GM19372 (cell line): Measurements from ENCODE around the gene MTA1.

Experiments used
- ATAC-seq: cut with Tn5 transposase; IDR thresholded peaks from one replicate; pipeline ENCODE4 v1.9.1; 2021; ENCODE audit warnings: mild to moderate bottlenecking, low read depth, moderate library complexity; ENCODE audit not compliant: unreplicated experiment

Gene MTA1

DNA sequence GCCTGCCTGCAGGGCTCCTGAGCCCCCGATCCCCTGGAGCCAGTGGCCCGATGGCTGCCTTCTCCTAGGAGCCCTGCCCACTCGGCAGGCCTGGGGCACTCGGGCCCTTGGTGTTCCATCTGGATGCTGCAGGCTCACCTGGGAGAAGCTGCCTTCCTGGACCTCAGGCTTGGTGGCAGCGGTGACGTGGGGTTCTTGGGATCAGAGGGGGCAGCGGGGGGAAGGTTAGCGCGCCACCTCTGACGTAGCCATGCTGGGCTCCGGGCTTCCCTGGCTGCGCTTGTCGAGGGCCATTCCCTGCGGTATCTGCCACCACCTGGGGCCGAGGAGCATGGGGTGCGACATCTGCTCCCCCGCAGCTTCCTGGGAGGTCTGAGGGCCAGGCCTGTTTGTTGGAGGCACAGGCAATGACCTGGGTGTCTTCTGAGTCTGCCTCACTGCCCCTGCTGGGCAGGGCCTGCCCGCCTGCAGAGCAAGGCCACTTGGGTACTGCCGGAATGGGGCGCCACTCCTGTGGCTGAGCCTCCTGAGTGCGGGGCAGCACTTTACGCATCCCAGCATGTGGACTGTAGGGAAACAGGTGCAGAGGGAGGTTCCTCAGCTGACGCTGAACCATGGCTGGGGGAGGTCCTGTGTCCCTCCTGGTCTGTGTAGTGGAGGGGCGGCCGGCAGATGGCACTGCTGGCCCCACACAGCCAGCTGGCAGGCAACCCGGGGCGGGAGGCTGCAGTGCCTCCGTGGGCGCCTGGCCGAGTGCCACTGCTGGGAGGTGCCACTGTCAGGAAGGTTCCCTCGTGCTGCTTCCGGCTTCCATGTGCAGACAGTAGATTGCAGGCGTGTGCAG lies 20.3 kb downstream of the MTA1 start:
- no peak for ATAC-seq

DNA sequence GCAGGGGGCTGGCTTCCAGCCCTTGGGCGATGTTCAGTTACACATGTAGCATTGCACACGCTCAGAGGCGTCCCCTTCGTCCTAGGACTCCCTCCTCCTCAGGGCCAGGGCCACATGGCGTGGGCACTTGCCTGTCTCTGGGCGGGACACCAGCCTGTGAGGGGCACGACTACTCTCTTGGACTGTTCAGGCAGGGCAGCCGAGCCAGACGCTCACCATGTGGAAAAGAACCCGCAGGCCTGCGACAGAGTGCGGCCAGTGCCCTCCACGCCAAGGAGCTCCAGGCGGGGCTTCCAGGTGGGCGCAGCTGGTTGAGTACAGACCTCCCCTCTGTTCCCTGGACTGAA lies 20.9 kb downstream of the MTA1 start:
- ATAC-seq, result no peak

DNA sequence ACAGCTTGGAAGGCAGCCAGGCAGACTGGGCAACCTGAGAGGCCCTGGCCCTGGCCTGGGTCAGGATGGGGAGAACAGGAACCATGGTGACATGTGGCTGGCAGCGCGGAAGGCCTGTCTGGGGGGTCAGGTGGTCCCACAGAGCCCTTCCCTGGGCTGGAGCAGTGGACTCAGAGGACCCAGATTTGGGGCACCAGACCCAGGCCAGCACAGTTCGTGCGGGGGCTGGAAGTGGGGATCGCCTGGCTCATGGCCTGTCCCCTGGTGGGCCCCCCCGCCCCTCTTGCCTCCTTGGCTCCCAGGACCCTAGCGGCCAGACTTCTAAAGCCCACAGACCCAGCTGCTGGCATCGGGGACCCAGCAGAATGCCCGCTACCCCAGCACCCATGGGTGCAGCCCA lies 21.4 kb downstream of the MTA1 start:
- no peak for ATAC-seq

DNA sequence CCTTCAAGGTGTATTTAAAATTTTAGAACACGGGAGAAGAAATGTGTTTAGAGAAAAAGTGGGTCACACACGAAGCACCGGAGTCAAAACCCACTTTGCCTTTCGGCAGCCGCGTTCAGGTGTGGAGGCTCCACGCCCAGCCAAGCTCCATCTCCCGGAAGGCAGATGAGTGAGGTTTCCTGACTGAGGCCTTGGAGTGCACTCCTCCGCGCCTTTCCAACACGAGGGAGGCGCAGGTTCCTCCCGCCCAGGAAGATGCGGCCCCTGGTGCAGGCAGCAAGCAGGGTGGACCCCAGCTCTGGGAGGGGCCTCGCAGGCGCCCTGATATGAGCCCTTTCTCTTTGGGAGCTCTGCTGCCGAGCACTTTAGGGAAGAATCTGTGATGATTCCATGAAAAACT lies 22.5 kb downstream of the MTA1 start:
- no peak for ATAC-seq

DNA sequence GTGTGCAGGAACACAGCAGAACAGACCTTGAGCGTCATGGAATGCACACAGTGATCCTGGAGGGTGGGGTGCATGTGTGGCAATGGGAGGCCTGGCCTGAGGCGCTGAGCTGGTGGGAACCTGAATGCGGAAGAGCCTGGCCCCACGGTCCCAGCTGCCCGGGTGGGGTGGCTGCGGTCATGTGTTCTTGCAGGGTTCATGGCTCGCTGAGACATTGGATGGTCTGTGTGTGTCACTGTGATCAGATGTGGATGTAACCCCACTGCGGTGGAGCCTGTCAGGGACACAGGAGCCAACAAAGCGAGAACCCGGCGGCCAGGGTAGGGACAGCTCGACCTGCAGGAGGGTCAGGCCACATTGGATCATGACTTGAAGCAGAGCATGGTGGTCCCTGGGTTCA lies 23.2 kb downstream of the MTA1 start:
- ATAC-seq, result no peak

DNA sequence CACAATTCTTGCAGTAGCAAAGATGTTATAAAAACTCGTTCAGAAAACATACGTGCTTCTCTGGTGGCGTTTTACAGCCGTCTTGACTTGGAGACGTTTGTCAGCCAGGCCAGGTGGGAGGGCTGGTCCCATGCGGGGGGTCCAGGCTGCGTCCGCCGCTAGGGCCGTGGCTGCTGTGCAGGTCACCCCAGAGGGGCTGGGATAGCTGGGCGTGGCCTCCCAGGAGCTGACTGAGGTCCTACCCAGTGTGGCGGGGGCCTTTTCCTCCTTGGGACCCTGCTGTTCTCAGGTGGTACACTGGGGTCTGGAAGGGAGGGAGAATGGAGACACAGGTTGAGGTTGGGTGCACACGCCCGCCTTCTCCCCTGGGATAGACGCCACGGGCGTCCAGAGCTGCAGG lies 25.2 kb downstream of the MTA1 start:
- no peak for ATAC-seq

DNA sequence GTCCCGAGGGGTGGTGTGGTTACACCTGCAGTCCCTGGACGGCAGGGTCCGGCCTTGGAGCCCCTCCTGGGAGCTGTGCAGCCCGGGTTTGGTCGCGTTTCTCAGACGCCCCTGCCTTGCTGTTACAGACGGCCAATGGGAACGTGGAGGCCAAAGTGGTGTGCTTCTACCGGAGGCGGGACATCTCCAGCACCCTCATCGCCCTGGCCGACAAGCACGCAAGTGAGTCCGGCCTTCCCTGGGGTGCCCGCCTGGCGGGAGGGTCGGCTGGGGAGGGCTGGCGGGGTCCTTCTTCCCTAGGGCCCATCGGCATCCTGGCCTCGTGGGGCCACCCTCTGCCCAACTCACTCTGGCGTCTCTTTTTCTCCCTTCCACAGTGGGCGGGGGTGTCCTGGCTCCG lies 25.7 kb downstream of the MTA1 start:
- no peak for ATAC-seq

DNA sequence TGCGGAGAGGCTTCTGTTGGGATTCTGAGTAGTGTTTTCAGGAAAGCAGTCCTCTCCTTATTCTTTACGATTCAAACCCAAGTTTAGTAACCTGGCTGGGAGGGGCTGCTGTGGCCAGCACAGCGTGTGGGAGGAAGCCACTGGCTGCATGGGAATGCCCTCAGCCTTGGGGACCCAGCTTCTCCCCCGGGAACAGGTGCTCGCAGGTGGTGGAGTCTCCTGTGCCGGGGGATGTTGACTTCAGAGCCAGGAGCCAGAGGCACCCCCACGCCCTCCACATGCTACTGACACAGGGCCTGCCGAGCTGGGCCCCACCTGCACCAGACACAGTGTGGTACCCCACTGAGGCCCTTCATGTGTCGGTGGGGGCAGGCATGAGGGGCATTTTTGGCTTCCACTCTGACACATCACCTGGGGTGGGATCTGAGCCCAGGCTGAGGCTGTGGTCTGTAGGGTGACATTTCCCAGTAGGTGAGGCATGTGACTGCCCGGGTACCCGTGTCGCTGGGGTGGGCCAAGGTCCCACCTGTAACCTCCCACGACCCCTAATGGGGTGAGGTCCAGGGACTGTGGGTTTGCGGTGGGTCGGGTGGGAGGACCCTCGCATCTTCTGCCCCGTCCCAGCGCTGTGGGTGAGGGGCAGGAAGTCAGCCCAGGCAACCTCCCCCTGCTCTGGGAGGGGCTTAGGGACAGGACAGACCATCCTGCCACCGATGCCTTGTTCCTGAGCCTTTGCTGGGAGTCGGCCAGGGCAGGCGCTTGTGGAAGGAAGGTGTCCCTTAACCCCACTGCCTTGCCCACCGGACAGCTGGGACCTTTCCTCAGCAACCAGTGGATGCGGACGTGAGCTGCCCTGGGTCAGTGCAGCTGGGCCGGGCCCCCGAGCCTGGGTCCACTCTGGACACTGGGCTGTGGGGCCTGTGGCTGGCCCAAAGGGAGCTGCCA lies 26.5 kb downstream of the MTA1 start:
- no peak for ATAC-seq

DNA sequence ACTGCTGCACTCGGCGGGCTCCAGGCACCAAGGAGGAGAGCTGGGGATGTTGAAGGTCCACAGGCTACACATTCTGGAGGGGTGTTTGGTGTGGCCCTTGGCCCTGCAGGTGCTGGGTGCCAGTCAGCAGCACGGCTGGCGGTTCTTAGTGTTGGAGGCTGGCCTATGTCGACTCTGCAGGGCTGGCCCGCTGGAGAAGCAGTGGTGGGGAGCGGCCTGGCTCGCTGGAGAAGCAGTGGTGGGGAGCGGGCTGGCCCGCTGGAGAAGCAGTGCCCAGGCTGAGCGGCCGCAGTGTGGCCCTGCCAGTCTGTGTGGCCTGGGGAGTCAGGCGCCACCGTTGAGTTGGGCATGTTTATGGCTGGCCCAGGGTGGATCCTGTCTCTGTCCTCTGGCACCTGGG lies 27.3 kb downstream of the MTA1 start:
- no peak for ATAC-seq

DNA sequence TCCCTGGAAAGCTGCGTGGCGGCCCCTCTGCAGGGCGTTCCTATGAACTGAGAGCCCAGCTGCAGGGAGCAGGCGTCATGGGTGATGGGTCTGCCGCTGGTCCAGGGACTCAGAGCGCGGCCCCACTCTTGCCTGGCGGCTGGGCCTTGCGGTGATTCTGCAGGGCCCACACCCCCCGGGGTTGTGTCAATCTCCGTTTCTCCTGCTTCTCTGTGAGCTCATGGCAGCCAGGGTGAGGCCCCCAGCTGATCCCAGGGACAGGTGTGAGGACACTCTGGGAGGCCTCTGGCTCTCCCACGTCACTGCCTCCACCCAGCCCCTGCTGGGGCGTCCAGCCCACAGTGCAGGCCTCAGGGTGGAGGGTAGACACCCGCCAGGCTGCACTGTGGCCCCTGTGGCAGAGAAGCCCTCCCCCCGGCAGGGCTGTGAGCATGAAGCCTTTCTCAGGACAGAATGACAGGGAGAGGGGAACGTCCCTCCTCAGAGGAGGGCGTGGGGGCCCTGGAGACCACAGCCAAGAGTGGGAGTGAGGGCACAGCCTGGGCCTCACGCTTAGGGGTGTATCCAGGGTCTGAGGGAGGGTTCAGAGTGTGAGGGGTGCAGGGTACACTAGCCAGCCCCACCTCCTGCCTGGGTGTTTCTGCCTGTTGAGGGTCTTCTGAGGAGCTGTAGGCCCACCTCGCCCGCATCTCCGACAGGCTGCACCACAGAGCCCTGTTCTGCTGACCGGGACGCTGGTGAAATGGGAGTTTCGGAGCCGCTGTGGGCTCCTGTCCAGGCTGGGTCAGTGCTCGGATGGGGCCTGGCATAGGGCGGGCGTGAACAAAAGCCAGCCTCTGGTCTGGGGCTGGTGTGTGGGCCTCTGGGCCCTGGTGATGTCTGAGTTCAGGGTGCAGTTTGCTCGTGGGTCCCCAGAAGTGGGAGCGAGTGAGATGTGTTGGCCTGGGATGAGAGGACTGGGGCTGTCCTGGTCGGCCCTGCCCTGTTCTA lies 28.3 kb downstream of the MTA1 start:
- no peak for ATAC-seq

DNA sequence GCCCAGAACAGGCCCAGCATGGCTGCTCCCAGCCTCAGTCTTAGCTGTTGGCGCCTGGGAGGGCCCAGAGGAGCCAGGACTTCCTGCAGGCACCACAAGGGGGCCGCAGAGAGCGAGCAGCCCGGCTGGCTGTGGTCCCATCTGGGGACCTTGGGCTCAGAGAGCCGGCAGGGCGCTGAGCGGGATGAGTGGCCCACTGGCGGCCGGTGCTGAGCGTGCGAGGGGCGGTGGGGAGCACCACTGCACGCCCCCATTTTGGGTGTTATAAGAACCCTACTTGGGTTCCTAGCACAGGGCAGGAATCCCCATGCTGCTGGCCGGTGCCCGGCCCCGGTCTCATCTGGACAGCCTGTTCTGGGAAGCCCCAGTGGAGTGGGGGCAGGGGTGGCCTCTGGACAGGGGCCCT lies 29.1 kb downstream of the MTA1 start:
- ATAC-seq, result no peak

DNA sequence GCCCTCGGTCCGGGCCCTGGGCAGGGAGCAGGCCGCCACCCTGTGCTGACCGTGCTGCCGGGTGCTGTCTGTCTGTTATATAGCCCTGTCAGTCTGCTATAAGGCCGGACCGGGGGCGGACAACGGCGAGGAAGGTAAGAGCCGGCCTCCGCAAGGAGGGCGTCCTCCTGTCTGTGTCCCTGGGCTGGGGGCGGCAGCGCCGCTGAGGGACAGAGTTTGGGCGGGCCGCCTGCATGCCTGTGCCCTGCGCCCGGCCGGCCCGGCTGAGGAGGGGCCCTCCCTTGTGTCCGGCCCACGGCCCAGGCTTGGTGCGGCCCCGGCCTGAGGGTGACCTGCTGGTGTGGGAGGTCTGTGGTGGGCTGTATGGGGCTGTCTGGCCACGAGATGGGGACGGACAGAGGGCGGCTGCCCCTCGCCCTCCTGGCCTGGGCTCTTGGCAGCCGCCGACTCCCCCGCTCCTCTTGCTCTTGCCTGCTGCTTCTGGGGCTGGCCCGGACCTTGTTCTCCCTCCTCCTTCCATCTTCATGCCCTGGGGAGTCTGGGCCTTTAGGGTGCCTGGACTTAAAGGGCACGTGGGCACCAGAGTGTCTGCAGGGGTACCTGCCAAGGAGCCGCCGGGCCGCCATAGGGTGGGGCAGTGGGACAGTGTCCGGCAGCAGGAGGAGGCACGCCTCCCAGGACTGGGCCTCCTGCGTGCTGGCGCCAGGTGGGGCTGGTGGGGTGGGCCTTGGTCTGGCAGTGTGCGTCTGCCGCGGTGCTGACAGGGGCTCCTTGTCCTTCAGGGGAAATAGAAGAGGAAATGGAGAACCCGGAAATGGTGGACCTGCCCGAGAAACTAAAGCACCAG lies 29.9 kb downstream of the MTA1 start:
- ATAC-seq, result no peak

DNA sequence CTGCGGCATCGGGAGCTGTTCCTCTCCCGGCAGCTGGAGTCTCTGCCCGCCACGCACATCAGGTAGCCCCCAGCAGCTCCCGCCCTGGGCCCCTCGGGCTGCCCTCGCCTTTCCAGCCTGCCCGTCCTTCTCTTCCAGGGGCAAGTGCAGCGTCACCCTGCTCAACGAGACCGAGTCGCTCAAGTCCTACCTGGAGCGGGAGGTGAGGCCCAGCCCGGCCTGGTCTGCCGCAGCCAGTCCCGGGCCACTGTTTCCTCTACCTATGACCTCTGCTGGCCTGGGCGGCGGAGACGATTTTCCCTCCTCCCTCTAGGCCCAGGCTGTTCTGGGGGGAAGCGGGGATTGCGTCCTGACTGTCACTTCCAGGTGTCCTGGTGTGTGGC lies 30.5 kb downstream of the MTA1 start:
- ATAC-seq, result no peak

DNA sequence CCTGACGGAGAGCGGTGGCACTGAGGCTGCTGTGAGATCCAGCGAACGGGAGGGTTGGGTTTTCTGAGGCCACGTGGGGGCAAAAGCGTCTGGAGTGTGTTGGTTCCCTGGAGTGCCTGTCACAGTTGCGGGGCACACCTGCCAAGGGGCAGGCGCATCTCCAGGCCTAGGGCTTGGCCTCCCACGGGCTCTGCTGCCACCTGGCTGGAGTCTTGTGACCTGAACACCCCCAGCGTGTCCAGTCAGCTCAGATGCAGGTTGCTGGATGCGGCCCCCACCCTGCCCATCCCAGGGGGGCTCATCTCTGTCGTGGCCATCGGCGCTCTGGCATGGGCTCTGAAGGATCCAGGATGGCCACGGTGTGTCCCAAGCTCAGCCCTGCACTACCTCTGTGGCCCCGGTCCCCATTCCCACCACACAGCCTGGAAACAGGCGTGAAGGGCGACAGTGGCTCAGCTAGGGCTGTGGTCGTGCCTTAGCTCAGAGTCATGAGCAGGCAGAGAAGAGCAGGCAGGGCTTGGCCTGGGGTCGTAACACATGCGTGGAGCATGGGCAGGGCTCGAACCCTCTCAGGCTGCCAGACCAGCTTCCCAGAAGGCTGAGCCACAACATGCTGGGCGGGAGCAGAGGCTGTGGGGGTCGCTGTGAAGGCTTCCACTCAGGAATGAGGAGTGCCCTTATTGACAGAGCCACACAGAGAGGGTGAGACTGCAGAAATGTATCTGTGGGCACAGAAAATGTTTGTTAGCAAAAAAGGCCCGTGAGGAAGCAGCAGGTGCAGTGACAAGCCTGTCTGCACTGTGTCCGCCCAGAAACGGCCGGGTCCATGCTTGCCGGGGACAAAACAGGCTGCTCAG lies 31.5 kb downstream of the MTA1 start:
- no peak for ATAC-seq

DNA sequence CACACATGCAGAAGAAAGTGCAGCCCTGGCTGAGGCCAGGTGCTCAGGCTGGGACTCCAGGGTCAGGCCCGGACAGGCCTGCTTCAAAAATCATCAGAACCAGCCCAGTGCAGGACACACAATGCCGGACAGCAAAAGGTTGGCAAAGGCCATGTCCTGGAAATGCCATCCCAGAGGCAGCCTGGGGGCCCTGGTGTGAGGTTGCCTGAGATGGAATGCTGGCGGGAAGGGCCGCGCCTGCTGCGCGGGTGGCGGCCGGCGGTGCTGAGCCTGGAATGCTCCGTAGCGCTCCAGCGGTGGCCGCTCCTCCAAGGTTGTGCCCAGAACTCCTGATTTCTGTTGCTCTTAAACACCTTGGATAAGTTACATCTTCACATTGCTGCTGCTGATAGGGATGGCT lies 33.3 kb downstream of the MTA1 start:
- no peak for ATAC-seq

DNA sequence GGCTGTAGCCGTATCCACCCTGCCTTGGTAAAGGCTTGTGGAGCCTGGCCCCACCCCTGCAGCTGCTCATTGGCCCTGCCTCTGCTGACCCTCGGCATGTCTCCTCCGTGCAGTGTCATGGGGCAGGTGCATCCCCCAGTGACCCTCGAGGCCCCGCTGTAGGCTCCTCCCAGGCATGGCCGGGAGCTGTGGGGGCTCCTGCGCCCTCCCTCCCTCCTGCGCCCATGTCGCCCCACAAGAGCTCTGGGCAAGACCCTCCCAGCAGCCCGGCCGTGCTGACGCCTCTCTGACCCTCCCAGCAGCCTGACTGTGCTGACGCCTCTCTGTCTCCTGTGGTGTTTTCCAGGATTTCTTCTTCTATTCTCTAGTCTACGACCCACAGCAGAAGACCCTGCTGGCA lies 34.2 kb downstream of the MTA1 start:
- no peak for ATAC-seq

DNA sequence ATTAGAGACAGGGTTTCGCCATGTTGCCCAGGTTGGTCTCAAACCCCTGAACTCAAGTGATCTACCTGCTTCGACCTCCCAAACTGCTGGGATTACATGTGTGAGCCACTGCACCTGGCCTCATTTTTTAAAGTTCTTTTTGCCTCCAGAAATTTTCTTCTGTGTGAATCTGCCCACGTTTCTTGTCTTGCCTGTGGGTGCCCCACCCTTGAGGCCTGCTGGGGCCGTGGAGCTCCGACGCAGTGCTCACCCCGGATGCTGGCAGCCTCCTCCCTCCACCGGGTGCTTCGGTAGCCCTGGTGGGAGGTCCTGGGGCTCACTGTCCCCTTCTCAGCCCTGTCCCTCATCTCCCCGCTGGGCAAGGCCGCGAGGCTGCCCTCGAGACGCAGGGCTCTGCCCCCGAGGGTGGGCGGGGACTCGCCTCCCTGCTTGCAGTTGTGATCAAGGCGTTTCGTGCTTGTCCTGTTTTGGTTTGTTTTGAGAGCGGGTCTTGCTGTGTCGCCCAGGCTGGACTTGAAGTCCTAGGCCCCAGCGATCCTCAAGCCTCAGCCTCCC lies 35.5 kb downstream of the MTA1 start:
- ATAC-seq, result no peak
